DMS153 treated with DMSO at 0.1 percent for 48 hours (cell line): Measurements from ENCODE around the gene EME2.

Experiments used
- DNase-seq: peaks from one replicate; lab custom pipeline; 2025; ENCODE audit not compliant: unreplicated experiment; lab: John Stamatoyannopoulos, UW

EME2 gene

DNA sequence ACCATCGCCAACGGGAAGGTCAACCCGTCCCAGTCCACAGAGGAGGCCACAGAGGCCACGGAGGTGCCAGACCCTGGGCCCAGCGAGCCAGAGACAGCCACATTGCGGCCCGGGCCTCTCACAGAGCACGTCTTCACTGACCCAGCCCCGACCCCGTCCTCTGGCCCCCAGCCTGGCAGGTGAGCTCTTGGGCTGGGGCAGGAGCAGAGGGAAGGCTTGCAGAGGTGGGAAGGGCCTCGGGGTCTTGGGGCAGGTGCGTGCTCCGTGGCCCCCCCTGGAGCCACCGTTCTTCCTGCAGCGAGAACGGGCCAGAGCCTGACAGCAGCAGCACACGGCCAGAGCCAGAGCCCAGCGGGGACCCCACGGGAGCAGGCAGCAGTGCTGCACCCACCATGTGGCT lies 6.4 kb upstream of the EME2 start:
- no peak for DNase-seq

DNA sequence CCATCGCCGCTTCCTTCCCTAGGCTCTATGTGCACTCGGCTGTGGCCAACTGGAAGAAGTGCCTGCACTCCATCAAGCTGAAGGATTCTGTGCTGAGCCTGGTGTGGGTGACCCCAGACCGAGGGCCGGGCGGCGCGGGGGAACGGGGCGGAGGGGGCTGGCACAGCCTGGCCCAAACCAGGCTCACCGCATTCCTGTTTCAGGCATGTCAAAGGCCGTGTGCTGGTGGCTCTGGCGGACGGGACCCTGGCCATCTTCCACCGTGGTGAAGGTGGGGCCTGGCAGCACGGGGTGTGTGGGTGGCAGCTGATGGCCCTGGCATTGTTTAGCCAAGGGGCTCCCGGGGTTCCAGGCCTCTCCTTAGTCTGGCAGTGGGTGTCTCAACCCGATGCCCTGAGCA lies 5.9 kb upstream of the EME2 start:
- no peak for DNase-seq

GRCh38 chr16:1767116-1767994 lies 5.3 kb upstream of the EME2 start:
- DNase-seq = no peak

- no peak for DNase-seq
Measured at GRCh38 chr16:1768061-1768766, 4.4 kb upstream of the EME2 start.

DNA sequence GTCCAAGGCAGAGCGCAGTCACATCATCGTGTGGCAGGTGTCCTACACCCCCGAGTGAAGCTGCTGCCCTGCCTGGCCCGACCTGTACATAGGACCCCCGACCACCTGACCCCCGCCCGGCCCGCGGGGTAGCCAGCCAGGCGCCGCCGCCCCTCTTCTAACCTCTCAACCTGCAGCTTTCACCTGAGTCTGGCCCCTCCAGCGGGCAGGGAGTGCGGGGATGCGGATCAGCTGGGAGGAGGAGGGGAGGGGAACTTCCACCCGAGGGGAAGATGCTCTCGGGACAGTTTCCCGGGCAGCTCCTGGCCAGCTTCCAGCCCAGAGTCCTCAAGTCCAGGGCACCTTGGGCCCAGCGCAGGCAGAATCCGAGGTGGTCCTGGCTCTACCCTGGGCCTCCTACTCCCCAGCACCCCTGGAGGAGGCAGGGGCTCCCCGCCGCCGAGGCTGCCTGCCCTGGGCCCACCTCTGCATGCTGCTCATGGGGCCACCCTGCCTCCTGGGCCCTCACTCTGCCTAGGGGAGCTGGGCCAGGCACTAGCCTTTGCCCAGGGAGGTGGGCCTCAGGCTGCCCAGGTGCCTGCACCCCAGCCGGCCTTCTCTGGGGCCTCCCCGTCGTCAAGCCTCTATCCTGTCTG lies 3.7 kb upstream of the EME2 start:
- DNase-seq = no peak

- DNase-seq = no peak
Measured at GRCh38 chr16:1769402-1770300, 3.0 kb upstream of the EME2 start.

GRCh38 chr16:1770328-1771187 lies 2.1 kb upstream of the EME2 start:
- DNase-seq = peak; percentile 75

- peak; percentile 10 for DNase-seq
Measured at GRCh38 chr16:1771188-1771863, 1.3 kb upstream of the EME2 start, which contains the start of gene NME3. Gene NME3 (minus strand): TSS chr16:1771543. CDS start chr16:1771534, 9 bp downstream.

DNA sequence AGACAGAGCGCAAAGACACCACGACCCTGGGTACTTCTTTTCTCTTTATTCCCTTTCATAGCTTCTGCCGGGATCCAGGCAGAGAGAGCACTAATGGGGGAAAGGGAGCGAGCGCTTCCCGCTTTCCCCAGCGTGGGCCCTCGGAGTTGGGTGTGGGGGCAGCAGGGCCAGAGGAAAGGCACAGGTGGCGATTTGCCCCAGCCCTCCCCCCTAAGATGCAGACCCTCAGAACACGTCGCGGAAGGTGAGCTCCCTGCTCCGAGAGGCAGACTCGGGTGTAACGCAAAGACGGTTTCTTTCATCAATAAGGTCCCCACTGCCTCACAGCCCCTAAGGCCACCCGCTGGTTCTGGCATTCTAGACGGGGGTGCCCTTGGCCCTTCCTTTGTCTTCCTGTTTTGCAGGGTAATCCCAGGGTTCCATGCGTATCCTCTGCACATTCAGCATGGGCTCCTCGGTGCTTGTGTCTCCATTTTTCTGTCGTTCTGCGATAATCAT lies 697 bp upstream of the EME2 start:
- no peak for DNase-seq

DNA sequence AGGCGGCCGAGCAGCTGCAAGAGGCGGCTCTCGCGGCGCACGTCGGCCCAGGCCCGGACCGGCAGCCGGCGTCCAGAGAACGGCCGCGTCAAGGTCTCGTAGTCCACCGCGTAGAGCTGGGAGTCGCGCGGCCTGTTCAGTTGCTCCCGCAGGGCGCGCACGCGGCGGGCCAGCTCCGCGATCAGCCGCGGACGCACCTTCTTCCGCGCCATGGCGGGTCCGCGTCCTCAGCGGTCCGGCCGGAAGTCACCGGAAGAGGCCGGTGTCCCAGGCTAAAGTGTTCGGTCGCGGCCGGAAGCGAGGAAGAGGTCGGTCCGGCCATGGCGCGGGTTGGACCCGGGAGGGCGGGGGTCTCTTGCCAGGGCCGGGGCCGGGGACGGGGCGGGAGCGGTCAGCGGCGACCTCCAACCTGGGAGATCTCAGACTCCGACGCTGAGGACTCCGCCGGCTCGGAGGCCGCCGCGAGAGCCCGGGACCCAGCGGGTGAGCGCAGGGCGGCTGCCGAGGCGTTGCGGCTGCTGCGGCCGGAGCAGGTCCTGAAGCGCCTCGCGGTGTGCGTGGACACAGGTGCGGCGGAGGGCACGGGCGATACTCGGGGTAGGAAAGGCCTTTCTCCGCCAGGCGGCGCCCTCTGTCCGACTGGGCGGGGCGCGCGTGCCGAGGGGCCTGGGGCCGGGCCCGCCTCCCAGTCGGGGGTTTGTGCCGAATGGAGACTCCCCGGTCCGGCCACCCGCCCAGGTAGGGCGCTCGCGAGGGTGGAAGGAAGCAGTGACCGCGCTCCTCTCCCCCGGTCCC lies 495 bp downstream of the EME2 start, which contains the start of gene MRPS34:
MRPS34 (minus strand) TSS at position 227 of the 795 bp plus-strand sequence; CDS start at position 212, 15 bp downstream.
- DNase-seq = peak; percentile 75

DNA sequence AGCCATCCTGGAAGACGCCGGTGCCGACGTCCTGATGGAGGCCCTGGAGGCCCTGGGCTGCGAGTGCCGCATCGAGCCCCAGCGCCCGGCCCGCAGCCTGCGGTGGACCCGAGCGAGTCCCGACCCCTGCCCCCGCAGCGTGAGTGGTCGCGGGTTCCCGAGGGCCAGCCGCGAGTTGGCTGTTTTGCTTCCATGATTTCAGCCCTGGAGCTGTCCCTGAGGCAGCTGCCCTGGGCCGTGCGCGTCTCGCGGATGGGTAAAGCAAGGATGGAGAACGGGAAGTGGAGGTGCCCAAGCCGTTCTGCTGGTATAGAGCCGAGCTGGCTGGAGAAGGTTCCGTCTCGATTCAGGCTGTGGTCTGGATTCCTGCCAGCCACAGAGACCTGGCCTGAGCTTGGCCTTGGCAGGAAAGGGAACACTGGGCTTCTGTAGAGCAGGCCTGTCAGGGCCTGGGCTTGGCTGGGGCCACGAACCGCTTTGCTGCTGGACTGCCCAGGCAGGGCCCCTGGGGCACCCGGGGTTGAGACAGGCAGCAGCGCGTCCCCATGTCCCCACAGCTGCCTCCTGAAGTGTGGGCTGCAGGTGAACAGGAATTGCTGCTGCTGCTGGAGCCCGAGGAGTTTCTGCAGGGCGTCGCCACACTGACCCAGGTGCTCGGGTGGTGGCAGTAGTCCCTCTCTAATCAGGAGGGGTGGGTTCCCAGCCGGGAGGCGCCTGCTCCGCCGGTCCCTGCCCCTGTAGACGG lies 1.3 kb downstream of the EME2 start:
- no peak for DNase-seq

GRCh38 chr16:1774448-1774780 lies 1.8 kb downstream of the EME2 start:
- DNase-seq = no peak

DNA sequence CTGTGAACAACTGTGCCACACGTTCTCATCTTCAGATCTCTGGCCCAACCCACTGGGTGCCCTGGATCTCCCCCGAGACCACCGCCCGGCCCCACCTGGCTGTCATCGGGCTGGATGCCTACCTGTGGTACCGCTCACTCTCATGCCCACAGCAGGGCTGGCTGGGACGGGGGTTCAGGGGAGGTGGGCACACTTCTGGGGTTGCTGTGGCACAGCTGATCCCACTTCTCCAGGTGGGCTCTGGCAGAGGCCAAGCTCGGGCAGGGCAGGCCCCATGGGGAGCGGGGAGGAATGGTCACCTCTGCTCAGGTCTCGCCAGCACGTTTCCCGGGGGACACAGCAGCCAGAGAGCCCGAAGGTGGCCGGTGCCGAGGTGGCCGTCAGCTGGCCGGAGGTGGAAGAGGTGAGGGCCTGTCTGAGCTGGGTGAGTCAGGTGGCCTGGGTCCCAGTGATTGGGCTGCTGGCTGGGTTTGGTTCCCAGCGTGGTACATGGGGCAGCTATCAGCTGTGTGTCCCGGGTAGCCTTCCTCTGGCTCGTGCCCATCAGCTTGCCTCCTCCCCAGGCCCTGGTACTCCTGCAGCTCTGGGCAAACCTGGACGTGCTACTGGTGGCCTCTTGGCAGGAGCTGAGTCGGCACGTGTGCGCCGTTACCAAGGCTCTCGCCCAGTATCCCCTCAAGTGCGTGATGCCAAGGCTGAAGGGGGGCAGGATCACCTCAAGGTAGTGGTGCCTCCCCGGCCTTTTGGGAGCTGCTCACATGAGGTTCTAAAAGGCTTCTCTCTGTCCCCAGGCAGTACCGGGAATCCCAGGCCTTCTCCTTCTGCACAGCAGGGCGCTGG lies 2.6 kb downstream of the EME2 start:
- no peak for DNase-seq

- DNase-seq = no peak
Measured at GRCh38 chr16:1775846-1776671, 3.4 kb downstream of the EME2 start.

GRCh38 chr16:1776672-1776955 lies 4.0 kb downstream of the EME2 start:
- DNase-seq = no peak

- no peak for DNase-seq
Measured at GRCh38 chr16:1776991-1777374, 4.4 kb downstream of the EME2 start.
